HepG2 (cell line): ENCODE measurements around the gene GATA5. TPM values are rescaled to one million over a fixed set of nuclear protein-coding genes. Genes with fewer than 3 reads are reported as not detected.

Experiments used
- ATRX ChIP-seq: sonication (generic); formaldehyde crosslinking; IDR thresholded peaks from 2 replicates; pipeline ENCODE4 v1.4.0; 2020; ENCODE audit warnings: missing genetic modification reagents, borderline replicate concordance
- HMG20A ChIP-seq: IDR thresholded peaks from 2 replicates; pipeline ENCODE4 v1.6.1; 2016; ENCODE audit warnings: borderline replicate concordance
- IRX3 ChIP-seq: sonication (generic); formaldehyde crosslinking; IDR thresholded peaks from 2 replicates; pipeline ENCODE4 v1.8.1; 2023; ENCODE audit warnings: mild to moderate bottlenecking, low read depth, missing genetic modification reagents, borderline replicate concordance
- ISL2 ChIP-seq: sonication (generic); formaldehyde crosslinking; IDR thresholded peaks from 2 replicates; pipeline ENCODE4 v1.5.0; 2020; ENCODE audit warnings: missing genetic modification reagents
- MIXL1 ChIP-seq: IDR thresholded peaks from 2 replicates; pipeline ENCODE4 v1.6.1; 2016
- NONO ChIP-seq, 2 experiments: fragments of 450-650 bp in 1 of 2; sonication (generic) in 1 of 2; formaldehyde crosslinking in 1 of 2; IDR thresholded peaks in 1 of 2; conservative IDR thresholded peaks in 1 of 2; 2 replicates each; pipeline versions ENCODE4 v1.6.1 to v1.8.0; 2017 to 2022; ENCODE audit warnings: mild to moderate bottlenecking in 1 of 2, missing genetic modification reagents in 1 of 2, moderate library complexity in 1 of 2
- NR2C2 ChIP-seq: sonication (generic); formaldehyde crosslinking; IDR thresholded peaks from 2 replicates; pipeline ENCODE4 v1.4.0; 2020; ENCODE audit warnings: missing genetic modification reagents, mild to moderate bottlenecking, moderate library complexity, borderline replicate concordance
- POLR2AphosphoS2 ChIP-seq: IDR thresholded peaks from 2 replicates; pipeline ENCODE4 v1.6.1; 2011; ENCODE audit warnings: low read depth, low read length, improper control_type of control experiment
- RARG ChIP-seq: sonication (generic); formaldehyde crosslinking; IDR thresholded peaks from 2 replicates; pipeline ENCODE4 v1.4.0; 2020; ENCODE audit warnings: low read depth, mild to moderate bottlenecking, missing genetic modification reagents
- TAF1 ChIP-seq: sonication (generic); formaldehyde crosslinking; IDR thresholded peaks from 2 replicates; pipeline ENCODE4 v1.4.0; 2020; ENCODE audit warnings: missing genetic modification reagents
- ZFYVE20 ChIP-seq: sonication (generic); formaldehyde crosslinking; IDR thresholded peaks from 2 replicates; pipeline ENCODE4 v1.8.0; 2023; ENCODE audit warnings: low read depth, mild to moderate bottlenecking, moderate library complexity, missing genetic modification reagents, borderline replicate concordance
- ZNF335 ChIP-seq: sonication (generic); formaldehyde crosslinking; IDR thresholded peaks from 2 replicates; pipeline ENCODE4 v1.4.0; 2020; ENCODE audit warnings: missing genetic modification reagents
- ZNF34 ChIP-seq: sonication (generic); formaldehyde crosslinking; IDR thresholded peaks from 2 replicates; pipeline ENCODE4 v1.4.0; 2020; ENCODE audit warnings: mild to moderate bottlenecking, missing genetic modification reagents, borderline replicate concordance
- ZNF564 ChIP-seq: sonication (generic); formaldehyde crosslinking; IDR thresholded peaks from 2 replicates; pipeline ENCODE4 v1.8.1; 2023; ENCODE audit warnings: mild to moderate bottlenecking, missing genetic modification reagents
- ZNF567 ChIP-seq: sonication (generic); formaldehyde crosslinking; IDR thresholded peaks from 2 replicates; pipeline ENCODE4 v1.8.1; 2023; ENCODE audit warnings: mild to moderate bottlenecking, missing genetic modification reagents, borderline replicate concordance
- ZNF672 ChIP-seq: sonication (generic); formaldehyde crosslinking; IDR thresholded peaks from 2 replicates; pipeline ENCODE4 v1.8.1; 2022; ENCODE audit warnings: missing genetic modification reagents
- ZNF761 ChIP-seq: sonication (generic); formaldehyde crosslinking; conservative IDR thresholded peaks from 2 replicates; pipeline ENCODE4 v1.4.0; 2020; ENCODE audit warnings: mild to moderate bottlenecking, missing genetic modification reagents
- ZNF839 ChIP-seq: sonication (generic); formaldehyde crosslinking; IDR thresholded peaks from 2 replicates; pipeline ENCODE4 v1.4.0; 2020; ENCODE audit warnings: missing genetic modification reagents, mild to moderate bottlenecking, borderline replicate concordance
- polyA plus RNA-seq, 8 experiments: library from polyadenylated mRNA; depleted of rRNA in 3 of 8; stranded (reverse) in 7 of 8; unstranded in 1 of 8; fragments of >200 nt; fragmentation: Illumina TruSeq in 4 of 8; extraction: Trizol in 4 of 8; gene quantifications; 2 replicates each; pipeline versions ENCODE4 v1.2.1 to v1.2.3, GENCODE V29; 2011 to 2016; ENCODE audit warnings: low read depth in 4 of 8, missing spikeins in 1 of 8, mixed read lengths in 1 of 8; ENCODE audit not compliant: insufficient read depth in 1 of 8
- total RNA-seq, 5 experiments: library from RNA; depleted of rRNA; stranded (reverse); fragments of >200 nt; fragmentation: Illumina TruSeq; extraction: Trizol; gene quantifications; 2 replicates each; pipeline ENCODE4 v1.2.3, GENCODE V29; 2016; ENCODE audit warnings: low read depth in 1 of 5
- TF ChIP-seq, protein P1 (sequence below): sonication (generic); formaldehyde crosslinking; IDR thresholded peaks from 2 replicates; pipeline ENCODE4 v1.9.0; 2022; ENCODE audit warnings: low read depth, missing genetic modification reagents
- TF ChIP-seq, protein P2 (sequence below): sonication (generic); formaldehyde crosslinking; IDR thresholded peaks from 2 replicates; pipeline ENCODE4 v1.4.0; 2020; ENCODE audit warnings: missing genetic modification reagents, low read depth, mild to moderate bottlenecking, borderline replicate concordance
- TF ChIP-seq, protein P3 (sequence below): sonication (generic); formaldehyde crosslinking; IDR thresholded peaks from 2 replicates; pipeline ENCODE4 v1.5.0; 2020; ENCODE audit warnings: mild to moderate bottlenecking, missing genetic modification reagents
- TF ChIP-seq, protein P4 (sequence below): sonication (generic); formaldehyde crosslinking; IDR thresholded peaks from 2 replicates; pipeline ENCODE4 v1.4.0; 2020; ENCODE audit warnings: missing genetic modification reagents, borderline replicate concordance

Gene GATA5
- total and polyA plus RNA-seq, 2 of the 13 experiments (the other 11 are each of a cell fraction or from before 2014, with no cell fraction given): 0.12 to 0.20 TPM

GRCh38 chr20:62487561-62488354 is 12.0 kb upstream of the GATA5 start (continued):
- TF ChIP-seq, protein P1, sequence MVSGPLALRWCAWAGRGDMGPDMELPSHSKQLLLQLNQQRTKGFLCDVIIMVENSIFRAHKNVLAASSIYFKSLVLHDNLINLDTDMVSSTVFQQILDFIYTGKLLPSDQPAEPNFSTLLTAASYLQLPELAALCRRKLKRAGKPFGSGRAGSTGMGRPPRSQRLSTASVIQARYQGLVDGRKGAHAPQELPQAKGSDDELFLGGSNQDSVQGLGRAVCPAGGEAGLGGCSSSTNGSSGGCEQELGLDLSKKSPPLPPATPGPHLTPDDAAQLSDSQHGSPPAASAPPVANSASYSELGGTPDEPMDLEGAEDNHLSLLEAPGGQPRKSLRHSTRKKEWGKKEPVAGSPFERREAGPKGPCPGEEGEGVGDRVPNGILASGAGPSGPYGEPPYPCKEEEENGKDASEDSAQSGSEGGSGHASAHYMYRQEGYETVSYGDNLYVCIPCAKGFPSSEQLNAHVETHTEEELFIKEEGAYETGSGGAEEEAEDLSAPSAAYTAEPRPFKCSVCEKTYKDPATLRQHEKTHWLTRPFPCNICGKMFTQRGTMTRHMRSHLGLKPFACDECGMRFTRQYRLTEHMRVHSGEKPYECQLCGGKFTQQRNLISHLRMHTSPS (CRISPR knock-in tag): peak; percentile 59; the same call in 1 of the 2 replicates
- TF ChIP-seq ZNF839 (CRISPR knock-in tag) (no peak), IRX3 (CRISPR knock-in tag) (peak; percentile 44; the same call in 1 of the 2 replicates), ZNF335 (CRISPR knock-in tag) (no peak), ZNF564 (0 out of 2 replicates have a peak, but pooled peaks have one; percentile 52), ZNF567 (CRISPR knock-in tag) (no peak), RARG (CRISPR knock-in tag) (no peak), ZNF761 (CRISPR knock-in tag) (no peak), ZFYVE20 (CRISPR knock-in tag) (no peak), ISL2 (CRISPR knock-in tag) (peak; percentile 72; the same call in 1 of the 2 replicates), MIXL1 (CRISPR knock-in tag) (no peak), HMG20A (CRISPR knock-in tag) (no peak), ZNF34 (CRISPR knock-in tag) (no peak), ATRX (CRISPR knock-in tag) (no peak), ZNF672 (CRISPR knock-in tag) (no peak; the same call in 1 of the 2 replicates), TAF1 (CRISPR knock-in tag) (peak; percentile 30; the same call in 1 of the 2 replicates), NONO (IDR thresholded peaks at IDR 0.05) (no peak), NONO (CRISPR knock-in tag; conservative IDR thresholded peaks at IDR 0.05) (peak; percentile 47; the same call in 1 of the 2 replicates), NR2C2 (no peak), POLR2AphosphoS2 (no peak)
- TF ChIP-seq, protein P2, sequence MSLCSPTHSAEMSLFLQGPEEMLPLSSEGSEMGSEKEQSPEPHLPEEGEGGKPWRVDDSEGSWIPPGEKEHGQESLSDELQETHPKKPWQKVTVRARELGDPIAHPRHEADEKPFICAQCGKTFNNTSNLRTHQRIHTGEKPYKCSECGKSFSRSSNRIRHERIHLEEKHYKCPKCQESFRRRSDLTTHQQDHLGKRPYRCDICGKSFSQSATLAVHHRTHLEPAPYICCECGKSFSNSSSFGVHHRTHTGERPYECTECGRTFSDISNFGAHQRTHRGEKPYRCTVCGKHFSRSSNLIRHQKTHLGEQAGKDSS (CRISPR knock-in tag): no peak
- TF ChIP-seq, protein P3, sequence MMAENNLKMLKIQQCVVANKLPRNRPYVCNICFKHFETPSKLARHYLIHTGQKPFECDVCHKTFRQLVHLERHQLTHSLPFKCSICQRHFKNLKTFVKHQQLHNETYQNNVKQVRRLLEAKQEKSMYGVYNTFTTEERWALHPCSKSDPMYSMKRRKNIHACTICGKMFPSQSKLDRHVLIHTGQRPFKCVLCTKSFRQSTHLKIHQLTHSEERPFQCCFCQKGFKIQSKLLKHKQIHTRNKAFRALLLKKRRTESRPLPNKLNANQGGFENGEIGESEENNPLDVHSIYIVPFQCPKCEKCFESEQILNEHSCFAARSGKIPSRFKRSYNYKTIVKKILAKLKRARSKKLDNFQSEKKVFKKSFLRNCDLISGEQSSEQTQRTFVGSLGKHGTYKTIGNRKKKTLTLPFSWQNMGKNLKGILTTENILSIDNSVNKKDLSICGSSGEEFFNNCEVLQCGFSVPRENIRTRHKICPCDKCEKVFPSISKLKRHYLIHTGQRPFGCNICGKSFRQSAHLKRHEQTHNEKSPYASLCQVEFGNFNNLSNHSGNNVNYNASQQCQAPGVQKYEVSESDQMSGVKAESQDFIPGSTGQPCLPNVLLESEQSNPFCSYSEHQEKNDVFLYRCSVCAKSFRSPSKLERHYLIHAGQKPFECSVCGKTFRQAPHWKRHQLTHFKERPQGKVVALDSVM (CRISPR knock-in tag): no peak
- TF ChIP-seq, protein P4, sequence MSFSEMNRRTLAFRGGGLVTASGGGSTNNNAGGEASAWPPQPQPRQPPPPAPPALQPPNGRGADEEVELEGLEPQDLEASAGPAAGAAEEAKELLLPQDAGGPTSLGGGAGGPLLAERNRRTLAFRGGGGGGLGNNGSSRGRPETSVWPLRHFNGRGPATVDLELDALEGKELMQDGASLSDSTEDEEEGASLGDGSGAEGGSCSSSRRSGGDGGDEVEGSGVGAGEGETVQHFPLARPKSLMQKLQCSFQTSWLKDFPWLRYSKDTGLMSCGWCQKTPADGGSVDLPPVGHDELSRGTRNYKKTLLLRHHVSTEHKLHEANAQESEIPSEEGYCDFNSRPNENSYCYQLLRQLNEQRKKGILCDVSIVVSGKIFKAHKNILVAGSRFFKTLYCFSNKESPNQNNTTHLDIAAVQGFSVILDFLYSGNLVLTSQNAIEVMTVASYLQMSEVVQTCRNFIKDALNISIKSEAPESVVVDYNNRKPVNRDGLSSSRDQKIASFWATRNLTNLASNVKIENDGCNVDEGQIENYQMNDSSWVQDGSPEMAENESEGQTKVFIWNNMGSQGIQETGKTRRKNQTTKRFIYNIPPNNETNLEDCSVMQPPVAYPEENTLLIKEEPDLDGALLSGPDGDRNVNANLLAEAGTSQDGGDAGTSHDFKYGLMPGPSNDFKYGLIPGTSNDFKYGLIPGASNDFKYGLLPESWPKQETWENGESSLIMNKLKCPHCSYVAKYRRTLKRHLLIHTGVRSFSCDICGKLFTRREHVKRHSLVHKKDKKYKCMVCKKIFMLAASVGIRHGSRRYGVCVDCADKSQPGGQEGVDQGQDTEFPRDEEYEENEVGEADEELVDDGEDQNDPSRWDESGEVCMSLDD (CRISPR knock-in tag): peak; percentile 69; the same call in 1 of the 2 replicates
